ENCODE data around the gene SLC7A7. TPM values are rescaled to one million over a fixed set of nuclear protein-coding genes. Genes with fewer than 3 reads are reported as not detected.

Gene SLC7A7
- total RNA-seq, 1 donor = 2.5 TPM

- no peak for TF ChIP-seq CTCF (IDR thresholded peaks at IDR 0.05; ENCODE audit: insufficient read depth, low read length)
- DNase-seq (ENCODE audit: low read depth) = no peak
These were observed 28.1 kb upstream of the SLC7A7 start for GRCh38 chr14:22843123-22843925.

GRCh38 chr14:22842211-22843122, 27.2 kb upstream of the SLC7A7 start:
- no peak for TF ChIP-seq CTCF (IDR thresholded peaks at IDR 0.05; ENCODE audit: insufficient read depth, low read length)
- H3K4me3 ChIP-seq (ENCODE audit: low read depth, low read length) = no peak overlapping the region
- DNase-seq (ENCODE audit: low read depth) = no peak

More at GRCh38 chr14:22843123-22843925, 28.1 kb upstream of the SLC7A7 start:
- no peak overlapping the region for H3K4me3 ChIP-seq (ENCODE audit: low read depth, low read length)

- DNase-seq (ENCODE audit: low read depth) = no peak
- H3K4me3 ChIP-seq (ENCODE audit: low read depth, low read length) = no peak overlapping the region
- TF ChIP-seq CTCF (IDR thresholded peaks at IDR 0.05; ENCODE audit: insufficient read depth, low read length) = no peak
These were observed 26.5 kb upstream of the SLC7A7 start for GRCh38 chr14:22841769-22842168.

GRCh38 chr14:22841311-22841710, 26.1 kb upstream of the SLC7A7 start:
- no peak for DNase-seq (ENCODE audit: low read depth)
- TF ChIP-seq CTCF (IDR thresholded peaks at IDR 0.05; ENCODE audit: insufficient read depth, low read length) = no peak
- no peak overlapping the region for H3K4me3 ChIP-seq (ENCODE audit: low read depth, low read length)

- peak overlapping the region; percentile 88 for H3K4me3 ChIP-seq (ENCODE audit: low read depth, low read length)
- peak; percentile 62 for DNase-seq (ENCODE audit: low read depth)
- no peak for TF ChIP-seq CTCF (IDR thresholded peaks at IDR 0.05; ENCODE audit: insufficient read depth, low read length)
These were observed 24.0 kb upstream of the SLC7A7 start for GRCh38 chr14:22839159-22839779.

GRCh38 chr14:22838631-22839041, 23.4 kb upstream of the SLC7A7 start:
- no peak for TF ChIP-seq CTCF (IDR thresholded peaks at IDR 0.05; ENCODE audit: insufficient read depth, low read length)
- DNase-seq (ENCODE audit: low read depth) = peak; percentile 65
- peak overlapping the region; percentile 88 for H3K4me3 ChIP-seq (ENCODE audit: low read depth, low read length)

Data from fibroblast of the aortic adventitia (primary cell).